ENCODE data around the gene TMEM181.

- TF ChIP-seq CTCF (conservative IDR thresholded peaks at IDR 0.05) (no peak), EZH2 (IDR thresholded peaks at IDR 0.05; ENCODE audit: low read depth) (no peak)
Observed at GRCh38 chr6:158638324-158638854, 78.5 kb downstream of the TMEM181 start.

All from PC-9 (cell line).